ENCODE results near the gene ALOXE3.
A peak's percentile ranks its signal among the peaks of the same experiment; 100 is the strongest.
"Not testable (repeated sequence)": the region's sequence is repeated elsewhere in the genome, so short reads cannot be mapped to it uniquely, and the experiment has no call there.

Gene ALOXE3

DNA sequence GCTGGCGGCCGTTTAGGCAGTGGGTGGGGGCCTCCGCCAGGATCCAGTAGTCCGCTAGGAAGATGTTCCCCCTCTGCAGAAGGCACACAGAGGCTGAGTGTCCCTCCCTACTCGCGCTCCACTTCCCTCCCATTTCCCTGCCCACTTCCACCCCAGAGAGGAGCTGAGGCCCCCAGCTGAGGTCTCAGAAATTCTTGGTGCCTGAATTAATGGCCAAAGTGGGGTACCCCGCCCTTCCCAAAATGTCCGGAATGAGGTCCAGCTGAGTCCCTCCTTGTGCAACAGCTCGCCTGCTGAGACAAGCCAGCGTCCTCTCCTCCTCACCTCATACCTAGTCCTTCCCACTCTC, 7.9 kb downstream of the ALOXE3 start (continued):
- no peak for TF ChIP-seq TCF4 (CRISPR knock-in tag; IDR thresholded peaks at IDR 0.05; ENCODE audit: borderline replicate concordance)

DNA sequence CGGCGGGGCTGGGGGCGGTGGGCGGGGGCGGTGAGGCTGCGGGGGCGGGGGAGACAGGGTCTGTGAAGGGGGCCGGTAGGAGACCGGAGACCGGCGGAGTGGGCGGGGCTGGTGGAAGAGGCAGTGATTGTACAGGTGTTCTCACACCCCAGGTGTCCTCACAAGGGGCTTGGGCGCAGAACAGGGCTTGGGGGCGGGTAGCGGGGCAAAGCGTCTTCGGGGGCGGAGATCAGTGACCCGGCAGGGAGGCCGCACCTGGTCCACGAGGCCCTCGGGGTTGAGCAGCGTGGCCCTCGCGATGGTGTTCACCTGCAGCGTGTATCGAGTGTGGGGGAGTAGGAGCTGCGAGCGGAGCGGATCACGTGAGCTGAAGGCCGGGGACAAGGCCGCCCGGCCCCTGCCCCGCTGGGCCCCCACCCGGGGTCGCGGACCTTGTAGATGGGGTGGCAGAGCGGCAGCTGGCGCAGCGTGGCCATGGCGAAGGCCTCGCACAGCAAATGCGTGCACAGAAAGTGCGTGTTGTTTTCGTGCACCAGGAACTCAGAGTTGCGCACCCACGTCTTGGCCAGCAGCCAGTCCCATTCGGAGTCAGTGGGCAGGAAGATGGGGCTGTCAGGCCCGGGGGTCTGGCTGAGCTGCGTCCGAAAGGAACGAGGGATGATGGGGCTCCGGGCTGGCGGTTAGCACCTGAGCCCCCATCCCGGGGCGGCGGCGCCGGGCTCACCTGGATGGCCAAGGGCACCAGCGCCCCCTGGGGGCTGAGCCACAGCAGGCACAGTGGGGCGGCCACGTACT, 8.5 kb downstream of the ALOXE3 start:
- TF ChIP-seq TCF4 (CRISPR knock-in tag; IDR thresholded peaks at IDR 0.05; ENCODE audit: borderline replicate concordance) (no peak), ZNF565 (CRISPR knock-in tag; conservative IDR thresholded peaks at IDR 0.05; ENCODE audit: low read depth) (no peak), BACH2 (CRISPR knock-in tag; IDR thresholded peaks at IDR 0.05; ENCODE audit: borderline replicate concordance) (no peak), ISL1 (CRISPR knock-in tag; IDR thresholded peaks at IDR 0.05) (no peak), ARNTL (CRISPR knock-in tag; IDR thresholded peaks at IDR 0.05; ENCODE audit: borderline replicate concordance, low read depth) (no peak), SNAI2 (CRISPR knock-in tag; IDR thresholded peaks at IDR 0.05) (no peak), ZNF70 (CRISPR knock-in tag; IDR thresholded peaks at IDR 0.05) (no peak), RARB (CRISPR knock-in tag; IDR thresholded peaks at IDR 0.05) (no peak)
- TF ChIP-seq, protein P1, sequence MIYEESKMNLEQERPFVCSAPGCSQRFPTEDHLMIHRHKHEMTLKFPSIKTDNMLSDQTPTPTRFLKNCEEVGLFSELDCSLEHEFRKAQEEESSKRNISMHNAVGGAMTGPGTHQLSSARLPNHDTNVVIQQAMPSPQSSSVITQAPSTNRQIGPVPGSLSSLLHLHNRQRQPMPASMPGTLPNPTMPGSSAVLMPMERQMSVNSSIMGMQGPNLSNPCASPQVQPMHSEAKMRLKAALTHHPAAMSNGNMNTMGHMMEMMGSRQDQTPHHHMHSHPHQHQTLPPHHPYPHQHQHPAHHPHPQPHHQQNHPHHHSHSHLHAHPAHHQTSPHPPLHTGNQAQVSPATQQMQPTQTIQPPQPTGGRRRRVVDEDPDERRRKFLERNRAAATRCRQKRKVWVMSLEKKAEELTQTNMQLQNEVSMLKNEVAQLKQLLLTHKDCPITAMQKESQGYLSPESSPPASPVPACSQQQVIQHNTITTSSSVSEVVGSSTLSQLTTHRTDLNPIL (CRISPR knock-in tag; IDR thresholded peaks at IDR 0.05; ENCODE audit: low read depth), result no peak
- TF ChIP-seq, protein P2, sequence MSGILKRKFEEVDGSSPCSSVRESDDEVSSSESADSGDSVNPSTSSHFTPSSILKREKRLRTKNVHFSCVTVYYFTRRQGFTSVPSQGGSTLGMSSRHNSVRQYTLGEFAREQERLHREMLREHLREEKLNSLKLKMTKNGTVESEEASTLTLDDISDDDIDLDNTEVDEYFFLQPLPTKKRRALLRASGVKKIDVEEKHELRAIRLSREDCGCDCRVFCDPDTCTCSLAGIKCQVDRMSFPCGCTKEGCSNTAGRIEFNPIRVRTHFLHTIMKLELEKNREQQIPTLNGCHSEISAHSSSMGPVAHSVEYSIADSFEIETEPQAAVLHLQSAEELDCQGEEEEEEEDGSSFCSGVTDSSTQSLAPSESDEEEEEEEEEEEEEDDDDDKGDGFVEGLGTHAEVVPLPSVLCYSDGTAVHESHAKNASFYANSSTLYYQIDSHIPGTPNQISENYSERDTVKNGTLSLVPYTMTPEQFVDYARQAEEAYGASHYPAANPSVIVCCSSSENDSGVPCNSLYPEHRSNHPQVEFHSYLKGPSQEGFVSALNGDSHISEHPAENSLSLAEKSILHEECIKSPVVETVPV (CRISPR knock-in tag; IDR thresholded peaks at IDR 0.05), result no peak
- TF ChIP-seq, protein P3, sequence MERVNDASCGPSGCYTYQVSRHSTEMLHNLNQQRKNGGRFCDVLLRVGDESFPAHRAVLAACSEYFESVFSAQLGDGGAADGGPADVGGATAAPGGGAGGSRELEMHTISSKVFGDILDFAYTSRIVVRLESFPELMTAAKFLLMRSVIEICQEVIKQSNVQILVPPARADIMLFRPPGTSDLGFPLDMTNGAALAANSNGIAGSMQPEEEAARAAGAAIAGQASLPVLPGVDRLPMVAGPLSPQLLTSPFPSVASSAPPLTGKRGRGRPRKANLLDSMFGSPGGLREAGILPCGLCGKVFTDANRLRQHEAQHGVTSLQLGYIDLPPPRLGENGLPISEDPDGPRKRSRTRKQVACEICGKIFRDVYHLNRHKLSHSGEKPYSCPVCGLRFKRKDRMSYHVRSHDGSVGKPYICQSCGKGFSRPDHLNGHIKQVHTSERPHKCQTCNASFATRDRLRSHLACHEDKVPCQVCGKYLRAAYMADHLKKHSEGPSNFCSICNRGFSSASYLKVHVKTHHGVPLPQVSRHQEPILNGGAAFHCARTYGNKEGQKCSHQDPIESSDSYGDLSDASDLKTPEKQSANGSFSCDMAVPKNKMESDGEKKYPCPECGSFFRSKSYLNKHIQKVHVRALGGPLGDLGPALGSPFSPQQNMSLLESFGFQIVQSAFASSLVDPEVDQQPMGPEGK (CRISPR knock-in tag; IDR thresholded peaks at IDR 0.05; ENCODE audit: borderline replicate concordance), result no peak
- TF ChIP-seq, protein P4, sequence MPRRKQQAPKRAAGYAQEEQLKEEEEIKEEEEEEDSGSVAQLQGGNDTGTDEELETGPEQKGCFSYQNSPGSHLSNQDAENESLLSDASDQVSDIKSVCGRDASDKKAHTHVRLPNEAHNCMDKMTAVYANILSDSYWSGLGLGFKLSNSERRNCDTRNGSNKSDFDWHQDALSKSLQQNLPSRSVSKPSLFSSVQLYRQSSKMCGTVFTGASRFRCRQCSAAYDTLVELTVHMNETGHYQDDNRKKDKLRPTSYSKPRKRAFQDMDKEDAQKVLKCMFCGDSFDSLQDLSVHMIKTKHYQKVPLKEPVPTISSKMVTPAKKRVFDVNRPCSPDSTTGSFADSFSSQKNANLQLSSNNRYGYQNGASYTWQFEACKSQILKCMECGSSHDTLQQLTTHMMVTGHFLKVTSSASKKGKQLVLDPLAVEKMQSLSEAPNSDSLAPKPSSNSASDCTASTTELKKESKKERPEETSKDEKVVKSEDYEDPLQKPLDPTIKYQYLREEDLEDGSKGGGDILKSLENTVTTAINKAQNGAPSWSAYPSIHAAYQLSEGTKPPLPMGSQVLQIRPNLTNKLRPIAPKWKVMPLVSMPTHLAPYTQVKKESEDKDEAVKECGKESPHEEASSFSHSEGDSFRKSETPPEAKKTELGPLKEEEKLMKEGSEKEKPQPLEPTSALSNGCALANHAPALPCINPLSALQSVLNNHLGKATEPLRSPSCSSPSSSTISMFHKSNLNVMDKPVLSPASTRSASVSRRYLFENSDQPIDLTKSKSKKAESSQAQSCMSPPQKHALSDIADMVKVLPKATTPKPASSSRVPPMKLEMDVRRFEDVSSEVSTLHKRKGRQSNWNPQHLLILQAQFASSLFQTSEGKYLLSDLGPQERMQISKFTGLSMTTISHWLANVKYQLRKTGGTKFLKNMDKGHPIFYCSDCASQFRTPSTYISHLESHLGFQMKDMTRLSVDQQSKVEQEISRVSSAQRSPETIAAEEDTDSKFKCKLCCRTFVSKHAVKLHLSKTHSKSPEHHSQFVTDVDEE (CRISPR knock-in tag; IDR thresholded peaks at IDR 0.05), result no peak
- ATAC-seq, result peak; percentile 88

DNA sequence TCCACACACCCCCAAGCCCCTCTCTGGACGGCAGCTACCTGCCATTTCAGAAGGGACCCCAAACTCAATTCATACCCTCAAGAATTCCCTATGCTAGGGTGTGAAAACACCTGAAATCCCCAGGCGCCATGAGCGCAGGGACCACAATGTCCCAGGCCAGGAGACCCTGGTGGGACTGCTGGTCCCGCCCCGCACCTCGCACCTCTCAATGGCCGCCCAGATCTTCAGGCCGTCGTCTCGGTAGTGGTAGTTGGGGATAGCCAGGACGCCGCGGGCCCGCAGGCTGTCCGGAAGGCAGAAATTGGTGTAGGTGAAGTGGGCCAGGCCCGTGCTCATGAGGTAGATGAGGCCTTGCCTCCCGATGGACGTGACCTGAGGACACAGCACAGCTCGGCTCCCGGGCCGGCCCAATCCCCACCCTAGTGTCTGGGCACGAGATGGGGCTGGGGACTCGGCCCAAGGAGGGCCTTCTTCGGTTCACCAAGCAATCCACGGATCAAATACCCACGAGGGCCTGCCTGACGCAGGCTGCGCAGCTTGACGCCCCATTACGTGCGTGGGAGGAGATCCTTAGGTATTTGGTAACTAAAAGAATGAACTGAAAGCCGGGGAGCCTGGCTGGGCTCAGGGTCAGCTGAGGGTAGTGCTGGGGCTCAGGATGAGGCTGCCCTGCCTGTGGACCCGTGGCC, 9.2 kb downstream of the ALOXE3 start:
- ATAC-seq, result no peak
- TF ChIP-seq SNAI2 (CRISPR knock-in tag; IDR thresholded peaks at IDR 0.05) (no peak), ZNF8 (CRISPR knock-in tag; IDR thresholded peaks at IDR 0.05) (no peak), ZC3H10 (CRISPR knock-in tag; IDR thresholded peaks at IDR 0.05) (no peak), CSDC2 (CRISPR knock-in tag; IDR thresholded peaks at IDR 0.05) (no peak), OSR1 (CRISPR knock-in tag; IDR thresholded peaks at IDR 0.05) (no peak), ZFP30 (CRISPR knock-in tag; IDR thresholded peaks at IDR 0.05) (no peak), BACH2 (CRISPR knock-in tag; IDR thresholded peaks at IDR 0.05; ENCODE audit: borderline replicate concordance) (no peak), GLIS3 (CRISPR knock-in tag; IDR thresholded peaks at IDR 0.05) (no peak), ESRRG (CRISPR knock-in tag; IDR thresholded peaks at IDR 0.05) (no peak), ARNTL (CRISPR knock-in tag; IDR thresholded peaks at IDR 0.05; ENCODE audit: borderline replicate concordance, low read depth) (no peak), ISL1 (CRISPR knock-in tag; IDR thresholded peaks at IDR 0.05) (no peak)
- TF ChIP-seq, protein P5, sequence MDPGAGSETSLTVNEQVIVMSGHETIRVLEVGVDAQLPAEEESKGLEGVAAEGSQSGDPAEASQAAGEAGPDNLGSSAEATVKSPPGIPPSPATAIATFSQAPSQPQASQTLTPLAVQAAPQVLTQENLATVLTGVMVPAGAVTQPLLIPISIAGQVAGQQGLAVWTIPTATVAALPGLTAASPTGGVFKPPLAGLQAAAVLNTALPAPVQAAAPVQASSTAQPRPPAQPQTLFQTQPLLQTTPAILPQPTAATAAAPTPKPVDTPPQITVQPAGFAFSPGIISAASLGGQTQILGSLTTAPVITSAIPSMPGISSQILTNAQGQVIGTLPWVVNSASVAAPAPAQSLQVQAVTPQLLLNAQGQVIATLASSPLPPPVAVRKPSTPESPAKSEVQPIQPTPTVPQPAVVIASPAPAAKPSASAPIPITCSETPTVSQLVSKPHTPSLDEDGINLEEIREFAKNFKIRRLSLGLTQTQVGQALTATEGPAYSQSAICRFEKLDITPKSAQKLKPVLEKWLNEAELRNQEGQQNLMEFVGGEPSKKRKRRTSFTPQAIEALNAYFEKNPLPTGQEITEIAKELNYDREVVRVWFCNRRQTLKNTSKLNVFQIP (CRISPR knock-in tag; IDR thresholded peaks at IDR 0.05; ENCODE audit: borderline replicate concordance, low read depth), result no peak

DNA sequence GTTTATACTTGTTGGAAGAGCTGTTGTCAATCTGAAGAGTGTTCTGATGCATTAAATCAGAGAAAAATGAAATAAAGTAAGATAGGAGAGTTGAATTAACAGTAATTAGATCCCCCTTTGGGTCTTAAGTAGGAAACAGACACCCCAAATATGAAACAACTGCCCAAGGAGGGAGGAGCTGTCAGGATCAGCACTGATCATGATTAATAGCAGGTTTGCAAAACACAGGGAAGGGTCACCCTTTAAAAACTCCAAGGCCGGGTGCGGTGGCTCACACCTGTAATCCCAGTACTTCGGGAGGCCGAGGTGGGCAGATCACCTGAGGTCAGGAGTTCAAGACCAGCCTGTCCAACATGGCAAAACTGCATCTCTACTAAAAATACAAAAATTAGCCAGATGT, 11.3 kb downstream of the ALOXE3 start:
- ATAC-seq, result not testable (repeated sequence)

Measured in SK-N-SH treated with all-trans-retinoic acid at 6 μM for 48 hours (cell line).